Measurements from ENCODE around the gene SLC23A2. TPM values are rescaled to one million over a fixed set of nuclear protein-coding genes. Genes with fewer than 3 reads are reported as not detected.
A peak's percentile ranks its signal among the peaks of the same experiment; 100 is the strongest.

Gene SLC23A2
- total and polyA plus RNA-seq, 7 donors = 0.60 to 15.2 (median 10.9) TPM

DNA sequence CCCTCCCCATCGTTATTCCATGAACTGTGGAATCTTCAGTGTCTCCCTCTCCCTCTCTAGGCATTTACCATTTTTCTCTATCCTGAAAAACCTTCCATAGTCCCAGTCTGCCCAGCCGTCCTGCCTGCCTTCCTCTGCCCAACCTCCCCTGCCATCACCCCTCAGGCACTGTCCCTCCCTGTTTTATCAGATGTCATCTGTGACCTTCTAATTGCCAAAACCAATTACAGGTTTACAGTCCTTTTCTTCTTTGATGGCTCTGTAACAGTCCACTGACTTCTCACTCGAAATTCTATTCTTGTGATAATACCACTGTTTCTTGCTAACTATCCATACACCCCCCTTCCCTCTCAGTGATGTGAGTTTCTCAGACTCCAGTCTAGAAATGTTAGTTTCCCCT is 2.3 kb upstream of the SLC23A2 start:
- Histone ChIP-seq H3K4me3 (no peak overlapping the region), H3K36me3 (no peaks in the 10 kb centered on the region), H3K9me3 (no peaks in the 10 kb centered on the region), H3K27me3 (no peaks in the 10 kb centered on the region), H3K27ac (no peak overlapping the region), H3K4me1 (peaks cover 0 to 21% (median 13%) of the 10 kb centered on the region in 4 donors)
- intact Hi-C loops (cut with DNase I) = loop anchor here (5.0 kb wide), 1 partner anchor 99 kb away; no protein-coding TSS in a partner anchor
- whole genome bisulfite sequencing, 2 donors = 42 to 62% methylated on average over 3 of the region's 3 CpGs
- no peak for TF ChIP-seq EP300 (IDR thresholded peaks at IDR 0.05)
- TF ChIP-seq POLR2AphosphoS5 (IDR thresholded peaks at IDR 0.05) = no peak
- TF ChIP-seq CTCF (IDR thresholded peaks at IDR 0.05) = no peak
- no peak for TF ChIP-seq POLR2A (IDR thresholded peaks at IDR 0.05)
- DNase-seq = no peak

DNA sequence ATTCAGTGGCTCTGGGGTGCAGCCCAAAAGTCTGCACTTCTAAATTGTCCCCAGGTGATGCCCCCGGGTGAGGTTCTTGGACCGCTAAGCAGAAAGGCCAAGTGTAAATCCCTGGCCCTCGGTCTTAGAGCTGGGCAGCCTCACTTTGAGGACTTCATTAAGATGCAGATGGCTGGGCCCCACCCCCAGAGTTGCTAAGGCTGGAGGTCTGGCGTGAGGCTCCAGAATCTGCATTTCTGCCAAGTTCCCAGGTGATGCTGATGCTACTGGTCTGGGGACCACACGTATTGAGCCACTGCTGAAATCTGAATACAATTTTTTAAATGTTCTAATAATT is 735 bp upstream of the SLC23A2 start:
- no peaks in the 10 kb centered on the region for H3K36me3 ChIP-seq
- WGBS, 2 donors = 11 to 32% methylated on average over 5 of the region's 5 CpGs
- no peaks in the 10 kb centered on the region for H3K9me3 ChIP-seq
- no peak for DNase-seq
- peak overlapping the region in 3 of 4 donors; percentile 8 to 66 (median 49) for H3K27ac ChIP-seq
- no peak for TF ChIP-seq EP300 (IDR thresholded peaks at IDR 0.05)
- no peak for TF ChIP-seq POLR2AphosphoS5 (IDR thresholded peaks at IDR 0.05)
- TF ChIP-seq POLR2A (IDR thresholded peaks at IDR 0.05) = no peak
- TF ChIP-seq CTCF (IDR thresholded peaks at IDR 0.05) = no peak
- H3K27me3 ChIP-seq = no peaks in the 10 kb centered on the region
- H3K4me3 ChIP-seq = peak overlapping the region in 3 of 4 donors; percentile 81 to 98 (median 95)
- peaks cover 0 to 21% (median 13%) of the 10 kb centered on the region in 4 donors for H3K4me1 ChIP-seq
- intact Hi-C loops (cut with DNase I) = loop anchor here (5.0 kb wide), 1 partner anchor 100 kb away; no protein-coding TSS in a partner anchor

DNA sequence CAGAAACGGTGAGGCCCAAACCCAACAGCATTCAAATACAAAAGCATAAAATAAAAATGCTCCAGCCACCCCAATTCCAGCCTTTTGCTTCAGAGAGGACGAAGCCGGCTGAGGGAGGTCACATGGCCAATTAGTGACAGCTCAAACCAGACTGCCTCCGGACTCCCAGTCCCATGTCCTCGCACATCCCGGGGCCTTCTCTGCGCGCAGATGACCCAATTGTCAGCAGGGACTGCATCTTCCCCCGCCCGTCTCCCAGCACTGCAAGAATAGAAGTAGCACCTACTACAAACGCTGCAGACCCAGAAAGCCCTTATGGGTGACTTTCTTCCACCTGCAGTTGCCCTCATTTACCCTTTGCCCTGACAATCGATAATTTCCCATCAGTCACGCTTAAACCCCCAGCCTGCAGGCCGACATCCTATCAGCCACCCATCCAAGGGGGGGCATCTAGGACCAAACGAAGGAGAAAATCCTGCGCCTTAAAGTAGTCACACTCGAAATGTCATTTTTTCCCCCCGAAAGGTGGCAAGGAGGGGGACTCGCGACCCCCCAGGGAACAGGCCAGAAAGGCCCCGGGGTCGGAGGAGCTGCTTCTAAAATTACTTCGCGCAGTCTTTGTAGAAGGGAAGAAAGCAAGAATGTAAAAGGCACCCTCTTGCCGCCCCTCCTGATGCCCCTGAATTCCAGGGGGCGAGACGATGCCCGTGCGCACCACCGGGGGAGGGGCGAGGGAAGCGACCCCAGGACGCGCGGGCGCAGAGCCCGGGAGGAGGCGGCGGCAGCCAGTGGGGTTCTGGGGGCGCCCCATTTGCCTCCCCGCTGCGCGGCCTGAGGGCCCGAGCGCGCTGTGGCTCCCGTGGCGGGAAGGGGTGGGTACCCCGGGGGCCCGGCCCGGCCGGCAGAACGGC is 792 bp downstream of the SLC23A2 start:
- Histone ChIP-seq H3K27ac (peak overlapping the region; percentile 18 to 67 (median 36)), H3K9me3 (no peaks in the 10 kb centered on the region), H3K27me3 (no peaks in the 10 kb centered on the region), H3K36me3 (no peaks in the 10 kb centered on the region), H3K4me3 (peak overlapping the region; percentile 68 to 98 (median 88)), H3K4me1 (peaks cover 0 to 21% (median 13%) of the 10 kb centered on the region in 4 donors)
- TF ChIP-seq POLR2A (IDR thresholded peaks at IDR 0.05) = no peak
- peak in 1 of 4 donors; percentile 54 for TF ChIP-seq POLR2AphosphoS5 (IDR thresholded peaks at IDR 0.05)
- TF ChIP-seq CTCF (IDR thresholded peaks at IDR 0.05) = no peak
- intact Hi-C loops (cut with DNase I) = loop anchor here (5.0 kb wide), 1 partner anchor 102 kb away; no protein-coding TSS in a partner anchor
- peak; percentile 81 for DNase-seq
- 3 to 6% methylated on average over 53 of the region's 53 CpGs for WGBS, 2 donors

DNA sequence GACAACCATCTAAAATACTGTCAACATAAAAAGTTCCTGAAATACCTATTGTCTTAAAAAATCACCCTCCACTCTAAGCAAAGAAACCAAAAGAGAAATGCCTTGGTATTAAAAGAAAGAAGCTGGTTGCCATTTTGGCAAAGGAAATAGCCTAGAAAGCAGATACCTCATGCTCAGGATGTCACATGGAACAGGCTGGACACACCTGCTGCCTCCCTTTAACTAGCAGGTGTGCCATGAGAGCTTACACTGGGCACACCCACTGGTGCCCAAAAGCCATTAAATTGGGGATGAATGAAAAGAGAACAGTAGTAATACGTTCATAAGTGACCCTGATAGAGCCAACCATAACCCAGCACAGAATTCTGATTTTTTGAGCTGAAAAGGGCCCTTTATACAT is 1.5 kb downstream of the SLC23A2 start:
- H3K27me3 ChIP-seq = no peaks in the 10 kb centered on the region
- intact Hi-C loops (cut with DNase I) = loop anchor here (5.0 kb wide), 1 partner anchor 103 kb away; no protein-coding TSS in a partner anchor
- H3K4me3 ChIP-seq = peak overlapping the region in 2 of 4 donors; percentile 95 to 98
- TF ChIP-seq POLR2A (IDR thresholded peaks at IDR 0.05) (no peak), CTCF (IDR thresholded peaks at IDR 0.05) (no peak), POLR2AphosphoS5 (IDR thresholded peaks at IDR 0.05) (no peak), EP300 (IDR thresholded peaks at IDR 0.05) (no peak)
- H3K36me3 ChIP-seq = no peaks in the 10 kb centered on the region
- H3K9me3 ChIP-seq = no peaks in the 10 kb centered on the region
- 19 to 59% methylated on average over 1 of the region's 1 CpG for WGBS, 2 donors
- DNase-seq = no peak
- peaks cover 0 to 21% (median 13%) of the 10 kb centered on the region in 4 donors for H3K4me1 ChIP-seq
- no peak overlapping the region for H3K27ac ChIP-seq

Data from sigmoid colon (tissue), 7 donors.